ENCODE measurements around the gene EFNA5.

EFNA5 gene

DNA sequence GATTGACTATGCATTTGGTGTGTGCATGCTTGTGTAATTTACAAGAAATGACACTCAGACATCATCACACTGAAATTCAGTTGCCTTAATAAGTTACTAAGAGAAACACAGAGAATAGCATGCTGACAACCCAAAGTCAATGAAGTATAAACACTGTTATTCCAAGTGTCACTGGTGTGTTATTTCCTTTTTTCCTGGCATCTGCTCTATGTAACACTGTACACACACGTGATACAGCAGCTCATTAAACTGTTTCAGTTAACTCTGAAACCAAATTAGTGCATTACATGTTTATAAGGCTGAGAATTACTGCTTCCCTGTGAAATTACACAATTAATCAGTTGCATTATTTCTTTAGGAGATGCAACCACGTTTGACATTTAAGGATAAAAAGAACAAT is 252.7 kb downstream of the EFNA5 start:
- no peak for DNase-seq
- Histone ChIP-seq H3K9me3 (ENCODE audit: control insufficient read depth, low read length) (no peaks in the 10 kb centered on the region), H3K36me3 (ENCODE audit: control insufficient read depth, insufficient read depth, low read length) (no peaks in the 10 kb centered on the region), H3K27ac (ENCODE audit: insufficient read depth, low read length, poor library complexity, severe bottlenecking) (no peak overlapping the region), H3K4me3 (ENCODE audit: insufficient read depth, low read depth, low read length, poor library complexity, severe bottlenecking) (no peak overlapping the region), H3K4me1 (ENCODE audit: control insufficient read depth, insufficient read depth, low read length, poor library complexity, severe bottlenecking) (no peaks in the 10 kb centered on the region), H3K27me3 (replicated peaks; ENCODE audit: control insufficient read depth, insufficient read depth, low read length, poor library complexity, severe bottlenecking) (no peaks in the 10 kb centered on the region)

DNA sequence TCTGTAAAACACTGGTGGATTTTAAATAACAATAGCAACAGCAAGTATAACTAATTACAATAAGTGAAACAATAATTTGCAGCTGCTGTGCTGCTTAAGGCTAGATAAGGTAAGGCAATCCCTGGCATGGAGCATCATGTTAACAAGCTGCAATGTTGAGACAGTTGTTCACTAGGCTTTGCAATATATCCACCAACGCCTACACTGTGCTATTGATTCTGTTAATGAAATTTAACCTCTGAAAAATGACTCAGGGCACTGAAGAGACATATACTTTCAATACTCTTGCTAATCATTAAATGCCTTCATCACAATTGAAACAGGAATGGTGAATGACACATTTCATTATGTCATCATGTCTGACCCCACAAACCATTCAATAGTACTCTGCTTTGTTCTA is 255.0 kb downstream of the EFNA5 start:
- Histone ChIP-seq H3K9me3 (ENCODE audit: control insufficient read depth, low read length) (no peaks in the 10 kb centered on the region), H3K27me3 (replicated peaks; ENCODE audit: control insufficient read depth, insufficient read depth, low read length, poor library complexity, severe bottlenecking) (no peaks in the 10 kb centered on the region), H3K4me3 (ENCODE audit: insufficient read depth, low read depth, low read length, poor library complexity, severe bottlenecking) (no peak overlapping the region), H3K4me1 (ENCODE audit: control insufficient read depth, insufficient read depth, low read length, poor library complexity, severe bottlenecking) (no peaks in the 10 kb centered on the region), H3K36me3 (ENCODE audit: control insufficient read depth, insufficient read depth, low read length) (no peaks in the 10 kb centered on the region), H3K27ac (ENCODE audit: insufficient read depth, low read length, poor library complexity, severe bottlenecking) (no peak overlapping the region)
- no peak for DNase-seq

DNA sequence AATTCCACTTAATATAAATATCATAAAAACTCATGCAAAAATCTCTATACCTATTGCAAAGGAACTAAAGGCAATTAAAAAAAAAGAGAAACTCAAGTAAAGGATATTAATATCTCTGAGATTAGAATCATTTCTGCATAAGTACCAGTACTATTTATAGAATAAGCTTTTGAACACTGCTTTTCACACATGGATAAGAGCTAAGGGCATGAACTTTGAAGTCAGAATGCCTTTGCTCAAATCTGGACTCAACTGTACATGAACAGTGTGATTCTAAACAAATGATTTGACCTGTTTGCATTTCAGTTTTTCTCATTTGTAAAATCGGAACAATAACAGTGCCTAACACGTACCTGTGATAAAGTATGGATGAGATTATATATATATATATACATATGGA is 255.9 kb downstream of the EFNA5 start:
- H3K27me3 ChIP-seq (replicated peaks; ENCODE audit: control insufficient read depth, insufficient read depth, low read length, poor library complexity, severe bottlenecking) = no peaks in the 10 kb centered on the region
- no peaks in the 10 kb centered on the region for H3K4me1 ChIP-seq (ENCODE audit: control insufficient read depth, insufficient read depth, low read length, poor library complexity, severe bottlenecking)
- H3K36me3 ChIP-seq (ENCODE audit: control insufficient read depth, insufficient read depth, low read length) = no peaks in the 10 kb centered on the region
- H3K4me3 ChIP-seq (ENCODE audit: insufficient read depth, low read depth, low read length, poor library complexity, severe bottlenecking) = no peak overlapping the region
- no peak overlapping the region for H3K27ac ChIP-seq (ENCODE audit: insufficient read depth, low read length, poor library complexity, severe bottlenecking)
- no peak for DNase-seq
- H3K9me3 ChIP-seq (ENCODE audit: control insufficient read depth, low read length) = no peaks in the 10 kb centered on the region

DNA sequence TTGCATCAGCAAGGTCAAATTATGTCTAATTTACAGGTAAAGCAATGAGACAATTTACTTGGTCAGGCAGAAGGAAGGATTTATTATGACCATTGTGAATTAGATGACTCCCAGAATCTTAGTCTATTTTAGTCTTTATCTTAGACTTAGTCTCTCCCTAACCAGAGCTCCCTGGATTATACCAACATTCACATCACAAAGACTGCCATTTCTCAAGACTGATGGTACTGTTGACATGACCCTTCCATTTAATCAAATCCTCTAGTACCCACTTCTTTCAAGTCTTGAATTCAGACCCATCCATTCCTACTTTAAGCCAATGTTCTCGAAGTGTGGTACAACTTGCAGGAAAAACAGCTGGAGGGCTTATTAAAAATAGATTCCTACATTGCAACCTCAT is 257.0 kb downstream of the EFNA5 start:
- Histone ChIP-seq H3K4me1 (ENCODE audit: control insufficient read depth, insufficient read depth, low read length, poor library complexity, severe bottlenecking) (no peaks in the 10 kb centered on the region), H3K9me3 (ENCODE audit: control insufficient read depth, low read length) (no peaks in the 10 kb centered on the region), H3K36me3 (ENCODE audit: control insufficient read depth, insufficient read depth, low read length) (no peaks in the 10 kb centered on the region), H3K4me3 (ENCODE audit: insufficient read depth, low read depth, low read length, poor library complexity, severe bottlenecking) (no peak overlapping the region), H3K27me3 (replicated peaks; ENCODE audit: control insufficient read depth, insufficient read depth, low read length, poor library complexity, severe bottlenecking) (no peaks in the 10 kb centered on the region), H3K27ac (ENCODE audit: insufficient read depth, low read length, poor library complexity, severe bottlenecking) (no peak overlapping the region)
- no peak for DNase-seq

DNA sequence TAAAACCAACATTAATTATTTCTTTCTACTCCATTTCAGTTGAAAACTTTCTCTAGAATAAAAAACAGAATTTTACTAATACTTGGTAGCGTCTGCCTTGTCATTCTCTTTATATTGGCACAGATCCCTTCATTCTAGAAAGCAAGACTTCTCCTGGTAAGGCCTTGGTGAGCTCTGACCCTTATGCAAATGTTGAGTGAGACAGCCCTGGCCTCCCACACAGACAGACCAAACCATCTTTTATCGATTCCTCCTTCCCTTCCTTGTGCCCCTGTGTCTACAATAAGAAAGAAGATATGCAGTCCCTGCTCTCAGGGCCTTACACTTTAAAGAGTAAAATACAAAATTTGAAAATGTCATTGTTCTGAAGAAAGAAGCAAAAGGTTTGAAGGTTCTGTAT is 262.2 kb downstream of the EFNA5 start:
- no peak overlapping the region for H3K4me3 ChIP-seq (ENCODE audit: insufficient read depth, low read depth, low read length, poor library complexity, severe bottlenecking)
- no peaks in the 10 kb centered on the region for H3K36me3 ChIP-seq (ENCODE audit: control insufficient read depth, insufficient read depth, low read length)
- no peaks in the 10 kb centered on the region for H3K9me3 ChIP-seq (ENCODE audit: control insufficient read depth, low read length)
- no peak for DNase-seq
- no peak overlapping the region for H3K27ac ChIP-seq (ENCODE audit: insufficient read depth, low read length, poor library complexity, severe bottlenecking)
- no peaks in the 10 kb centered on the region for H3K27me3 ChIP-seq (replicated peaks; ENCODE audit: control insufficient read depth, insufficient read depth, low read length, poor library complexity, severe bottlenecking)
- no peaks in the 10 kb centered on the region for H3K4me1 ChIP-seq (ENCODE audit: control insufficient read depth, insufficient read depth, low read length, poor library complexity, severe bottlenecking)

DNA sequence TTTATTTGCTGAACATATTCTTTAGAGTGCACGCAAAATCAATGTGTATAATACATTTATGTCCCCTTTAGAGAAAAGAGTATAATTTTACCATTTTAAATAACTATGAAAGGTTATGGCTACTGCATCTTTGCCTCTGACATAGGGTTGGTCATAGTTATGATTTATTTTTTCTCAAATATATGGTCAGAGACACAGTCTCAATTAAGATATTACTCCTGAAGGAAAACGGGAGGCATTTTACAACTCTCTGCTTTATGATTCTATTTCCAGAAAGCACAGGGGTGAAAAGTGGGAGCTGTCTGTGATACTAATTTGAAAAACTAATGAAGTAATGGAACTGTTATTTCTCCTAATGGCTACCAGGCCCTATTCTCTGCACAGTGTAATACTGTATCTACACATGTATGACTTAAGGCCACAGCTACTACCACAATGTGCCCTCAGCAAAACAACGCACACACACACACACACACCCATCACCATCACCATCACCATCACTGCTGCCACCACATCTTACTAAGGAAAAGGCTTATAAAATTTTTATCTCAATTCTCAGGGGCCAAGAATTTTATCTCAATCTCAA is 262.9 kb downstream of the EFNA5 start:
- Histone ChIP-seq H3K4me1 (ENCODE audit: control insufficient read depth, insufficient read depth, low read length, poor library complexity, severe bottlenecking) (no peaks in the 10 kb centered on the region), H3K27me3 (replicated peaks; ENCODE audit: control insufficient read depth, insufficient read depth, low read length, poor library complexity, severe bottlenecking) (no peaks in the 10 kb centered on the region), H3K4me3 (ENCODE audit: insufficient read depth, low read depth, low read length, poor library complexity, severe bottlenecking) (no peak overlapping the region), H3K27ac (ENCODE audit: insufficient read depth, low read length, poor library complexity, severe bottlenecking) (no peak overlapping the region), H3K36me3 (ENCODE audit: control insufficient read depth, insufficient read depth, low read length) (no peaks in the 10 kb centered on the region), H3K9me3 (ENCODE audit: control insufficient read depth, low read length) (no peaks in the 10 kb centered on the region)
- DNase-seq = no peak

DNA sequence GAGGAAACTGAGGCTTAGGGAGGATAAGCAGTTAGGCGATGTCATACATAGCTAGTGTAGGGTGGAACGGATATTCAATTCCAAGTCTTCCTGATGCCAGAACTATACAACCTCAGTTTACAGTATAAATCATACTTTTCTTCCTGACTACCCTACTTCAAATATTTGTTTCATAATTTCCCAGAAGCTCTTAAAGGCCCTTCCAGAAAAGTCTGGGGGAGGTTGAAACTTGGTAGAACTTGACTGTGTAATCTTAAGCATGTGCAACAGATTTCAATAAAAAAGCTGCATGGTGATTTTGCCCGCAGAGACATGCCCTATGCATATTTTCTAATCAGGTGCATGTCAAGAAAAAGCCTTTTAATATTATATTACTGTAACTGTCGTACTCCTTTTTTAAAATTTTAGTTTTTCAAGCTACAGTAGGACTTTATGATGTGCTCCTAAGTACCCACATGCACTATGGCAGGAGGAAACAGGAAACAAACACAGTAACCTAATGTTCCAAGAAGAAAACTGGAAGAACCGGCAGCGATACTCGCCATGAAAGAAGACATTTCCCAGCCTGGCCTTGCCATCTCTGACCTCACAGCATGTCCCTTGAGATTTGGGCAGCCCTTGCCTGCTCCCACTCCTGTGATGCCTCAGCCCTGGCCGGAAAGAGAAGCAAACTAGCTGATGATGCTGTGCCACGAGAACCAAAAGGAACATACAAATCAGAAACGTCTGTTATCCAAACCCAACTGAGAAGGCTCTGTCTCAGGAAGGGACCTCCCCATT is 266.0 kb downstream of the EFNA5 start:
- Histone ChIP-seq H3K4me3 (ENCODE audit: insufficient read depth, low read depth, low read length, poor library complexity, severe bottlenecking) (no peak overlapping the region), H3K36me3 (ENCODE audit: control insufficient read depth, insufficient read depth, low read length) (no peaks in the 10 kb centered on the region), H3K27me3 (replicated peaks; ENCODE audit: control insufficient read depth, insufficient read depth, low read length, poor library complexity, severe bottlenecking) (no peaks in the 10 kb centered on the region), H3K27ac (ENCODE audit: insufficient read depth, low read length, poor library complexity, severe bottlenecking) (no peak overlapping the region), H3K9me3 (ENCODE audit: control insufficient read depth, low read length) (no peaks in the 10 kb centered on the region), H3K4me1 (ENCODE audit: control insufficient read depth, insufficient read depth, low read length, poor library complexity, severe bottlenecking) (no peaks in the 10 kb centered on the region)
- DNase-seq = no peak

DNA sequence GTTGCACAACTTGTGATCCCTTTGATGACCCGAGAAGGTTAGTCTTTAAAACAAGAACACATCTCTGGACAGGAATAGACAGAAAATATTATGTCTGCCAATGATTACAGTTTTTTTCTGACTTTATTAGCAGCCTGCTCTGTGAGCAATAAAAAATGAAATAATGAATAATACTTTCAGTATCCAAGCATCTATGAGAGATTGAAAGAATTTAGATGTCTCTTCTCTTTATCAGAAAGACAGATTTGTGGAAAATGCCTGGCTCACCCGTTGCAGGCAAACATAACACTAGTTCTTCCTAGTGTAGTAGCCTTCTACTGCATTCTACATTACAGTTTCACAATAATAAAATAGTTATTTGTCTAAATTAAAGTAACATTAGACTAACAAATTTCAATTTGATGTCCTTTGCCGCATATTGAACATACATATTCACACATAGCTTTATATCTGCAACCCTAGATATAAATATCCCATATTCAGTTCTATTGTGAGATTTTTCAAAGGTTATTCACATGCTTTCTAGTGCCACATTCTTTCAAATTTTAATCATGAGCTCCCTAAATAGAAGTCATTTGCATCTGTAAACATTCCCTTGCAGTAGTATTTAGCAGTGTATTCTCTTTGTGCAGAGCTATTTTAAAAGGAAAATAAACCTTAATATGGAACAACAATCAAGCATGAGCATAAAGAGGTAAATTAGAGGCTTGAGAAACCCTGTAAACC is 267.3 kb downstream of the EFNA5 start:
- no peaks in the 10 kb centered on the region for H3K4me1 ChIP-seq (ENCODE audit: control insufficient read depth, insufficient read depth, low read length, poor library complexity, severe bottlenecking)
- H3K27ac ChIP-seq (ENCODE audit: insufficient read depth, low read length, poor library complexity, severe bottlenecking) = no peak overlapping the region
- no peak for DNase-seq
- H3K36me3 ChIP-seq (ENCODE audit: control insufficient read depth, insufficient read depth, low read length) = no peaks in the 10 kb centered on the region
- H3K9me3 ChIP-seq (ENCODE audit: control insufficient read depth, low read length) = no peaks in the 10 kb centered on the region
- no peaks in the 10 kb centered on the region for H3K27me3 ChIP-seq (replicated peaks; ENCODE audit: control insufficient read depth, insufficient read depth, low read length, poor library complexity, severe bottlenecking)
- no peak overlapping the region for H3K4me3 ChIP-seq (ENCODE audit: insufficient read depth, low read depth, low read length, poor library complexity, severe bottlenecking)

DNA sequence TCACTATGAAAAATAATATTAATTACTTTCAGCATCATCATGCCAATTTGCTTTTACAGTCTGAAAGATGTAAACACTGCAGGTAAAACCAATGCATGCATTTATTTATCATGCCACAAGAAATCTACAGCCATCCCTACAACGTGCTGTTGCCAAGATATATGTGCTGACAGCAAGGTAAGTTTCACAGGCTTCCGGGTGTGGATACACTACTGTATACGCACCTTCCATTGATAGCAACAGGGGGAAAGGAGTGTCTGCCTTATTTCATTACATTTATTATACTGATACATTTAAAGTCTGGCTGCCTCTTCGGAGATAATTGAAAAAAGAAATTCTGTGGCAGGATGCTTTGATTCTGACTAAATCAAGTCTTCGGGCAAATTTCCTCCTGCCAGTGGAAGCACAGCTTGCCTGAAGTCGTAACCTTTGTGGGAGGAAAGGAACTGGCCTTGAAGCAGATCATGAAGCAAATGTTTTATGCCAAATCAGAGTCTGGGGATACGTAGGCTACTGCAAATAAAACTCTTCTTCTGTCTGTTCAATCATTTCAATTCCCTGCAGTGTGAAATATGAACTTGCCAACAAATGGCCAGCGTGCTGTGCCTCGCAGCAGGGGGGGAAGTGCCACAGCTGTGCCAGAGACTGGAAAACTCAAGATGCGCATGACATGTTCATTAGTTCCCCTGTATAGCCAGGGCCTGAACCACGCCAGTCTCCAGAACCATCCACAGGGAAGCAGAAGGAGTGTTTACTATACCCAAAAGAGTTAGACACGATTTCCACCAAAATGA is 268.1 kb downstream of the EFNA5 start:
- Histone ChIP-seq H3K4me1 (ENCODE audit: control insufficient read depth, insufficient read depth, low read length, poor library complexity, severe bottlenecking) (no peaks in the 10 kb centered on the region), H3K9me3 (ENCODE audit: control insufficient read depth, low read length) (no peaks in the 10 kb centered on the region), H3K27me3 (replicated peaks; ENCODE audit: control insufficient read depth, insufficient read depth, low read length, poor library complexity, severe bottlenecking) (no peaks in the 10 kb centered on the region), H3K27ac (ENCODE audit: insufficient read depth, low read length, poor library complexity, severe bottlenecking) (no peak overlapping the region), H3K4me3 (ENCODE audit: insufficient read depth, low read depth, low read length, poor library complexity, severe bottlenecking) (no peak overlapping the region), H3K36me3 (ENCODE audit: control insufficient read depth, insufficient read depth, low read length) (no peaks in the 10 kb centered on the region)
- DNase-seq = no peak

Data from effector memory CD4-positive, alpha-beta T cell (primary cell).